SK-N-SH (cell line): ENCODE data around the gene RGR. TPM values are rescaled to one million over a fixed set of nuclear protein-coding genes. Genes with fewer than 3 reads are reported as not detected.

ENCODE experiments used
- CTCF ChIA-PET: fragments of 300-600, 350-600 bp; formaldehyde crosslinking; extraction: SDS; loops from one replicate; lab custom pipeline; 2021; lab: Yijun Ruan, JAX
- POLR2A ChIA-PET: fragments of 350-600 bp; sonication (Branson Sonifier 250); formaldehyde crosslinking; extraction: SDS; loops from one replicate; lab custom pipeline; 2020; ENCODE audit warnings: antibody characterized with exemption, inconsistent platforms; lab: Yijun Ruan, JAX
- DNase-seq: peaks from one replicate; pipeline ENCODE4 v3.0.0; 2012
- H2AFZ ChIP-seq: fragments of 200-600 bp; sonication (generic); 2 replicates; pipeline ENCODE4 v1.8.1; 2016; ENCODE audit warnings: antibody characterized with exemption, mild to moderate bottlenecking, low read depth
- H3F3A ChIP-seq: fragments of 200-600 bp; sonication (generic); replicated peaks from 2 replicates; pipeline ENCODE3; 2016; ENCODE audit warnings: antibody characterized with exemption, mild to moderate bottlenecking; ENCODE audit not compliant: insufficient read depth
- H3K27ac ChIP-seq, 2 experiments: fragments of 200-500 bp in 1 of 2; fragments of 200-600 bp in 1 of 2; sonication (Bioruptor generic) in 1 of 2; sonication (generic), shearing (Covaris generic) in 1 of 2; 2 replicates each; pipeline versions ENCODE4 v1.5.1 to v1.6.1; 2014 to 2016; ENCODE audit warnings: low read depth in 2 of 2, inconsistent platforms in 1 of 2, low read length in 1 of 2, mild to moderate bottlenecking in 1 of 2, mixed read lengths in 1 of 2
- H3K27me3 ChIP-seq: fragments of 200-600 bp; sonication (generic), shearing (Covaris generic); 2 replicates; pipeline ENCODE4 v1.6.1; 2016; ENCODE audit warnings: mixed run types; ENCODE audit not compliant: insufficient read depth
- H3K36me3 ChIP-seq, 2 experiments: fragments of 200-500 bp in 1 of 2; fragments of 200-600 bp in 1 of 2; sonication (Bioruptor generic) in 1 of 2; sonication (generic) in 1 of 2; replicated peaks in 1 of 2; 2 replicates each; pipeline versions ENCODE3 to v1.5.1; 2014 to 2016; ENCODE audit warnings: low read length in 1 of 2, mild to moderate bottlenecking in 1 of 2; ENCODE audit not compliant: insufficient read depth in 2 of 2, control insufficient read depth in 1 of 2
- H3K4me1 ChIP-seq, 2 experiments: fragments of 200-500 bp in 1 of 2; fragments of 200-600 bp in 1 of 2; sonication (Bioruptor generic) in 1 of 2; sonication (generic), shearing (Covaris generic) in 1 of 2; 2 replicates each; pipeline versions ENCODE4 v1.5.1 to v1.6.1; 2014 to 2016; ENCODE audit warnings: low read depth in 1 of 2, low read length in 1 of 2, mixed run types in 1 of 2; ENCODE audit not compliant: insufficient read depth in 2 of 2, control insufficient read depth in 1 of 2
- H3K4me2 ChIP-seq: fragments of 200-600 bp; sonication (generic), shearing (Covaris generic); 2 replicates; pipeline ENCODE4 v1.6.1; 2017; ENCODE audit warnings: mixed run types
- H3K4me3 ChIP-seq, 2 experiments: fragments of 200-500 bp in 1 of 2; fragments of 200-600 bp in 1 of 2; sonication (Bioruptor generic) in 1 of 2; sonication (generic), shearing (Covaris generic) in 1 of 2; 2 replicates each; pipeline versions ENCODE4 v1.5.1 to v1.8.1; 2014 to 2016; ENCODE audit warnings: low read depth in 2 of 2, inconsistent platforms in 1 of 2, low read length in 1 of 2, mild to moderate bottlenecking in 1 of 2, mixed read lengths in 1 of 2, moderate library complexity in 1 of 2
- H3K79me2 ChIP-seq: fragments of 200-600 bp; sonication (generic); 2 replicates; pipeline ENCODE4 v1.8.1; 2017; ENCODE audit warnings: mild to moderate bottlenecking; ENCODE audit not compliant: insufficient read depth
- H3K9ac ChIP-seq: fragments of 200-600 bp; sonication (generic); 2 replicates; pipeline ENCODE4 v1.6.1; 2017; ENCODE audit warnings: mixed run types
- H3K9me2 ChIP-seq: fragments of 200-600 bp; sonication (generic); 2 replicates; pipeline ENCODE4 v1.6.1; 2017; ENCODE audit warnings: mixed run types
- H3K9me3 ChIP-seq: fragments of 200-600 bp; sonication (generic); 2 replicates; pipeline ENCODE4 v1.6.1; 2017; ENCODE audit warnings: mixed run types, mild to moderate bottlenecking, moderate library complexity
- H4K20me1 ChIP-seq: fragments of 200-600 bp; sonication (generic); 2 replicates; pipeline ENCODE4 v1.6.1; 2017; ENCODE audit warnings: mild to moderate bottlenecking, mixed run types; ENCODE audit not compliant: insufficient read depth
- CHD2 ChIP-seq: fragments of 150-350 bp; IDR thresholded peaks from 2 replicates; pipeline ENCODE4 v1.6.1; 2018; ENCODE audit warnings: low read length; ENCODE audit not compliant: partially characterized antibody
- CTCF ChIP-seq: fragments of 200-600 bp; sonication (generic); IDR thresholded peaks from 2 replicates; pipeline ENCODE4 v1.6.1; 2017; ENCODE audit warnings: antibody characterized with exemption, mild to moderate bottlenecking, moderate library complexity
- EZH2phosphoT487 ChIP-seq: fragments of 200-600 bp; sonication (generic); IDR thresholded peaks from 2 replicates; pipeline ENCODE4 v1.6.1; 2017; ENCODE audit warnings: low read depth, mixed run types, mild to moderate bottlenecking, antibody characterized with exemption, moderate library complexity, borderline replicate concordance
- FOSL2 ChIP-seq: IDR thresholded peaks from 2 replicates; pipeline ENCODE4 v1.4.0; 2012; ENCODE audit warnings: low read depth, mild to moderate bottlenecking, moderate library complexity, borderline replicate concordance
- FOXJ3 ChIP-seq: sonication (generic); formaldehyde crosslinking; IDR thresholded peaks from 2 replicates; pipeline ENCODE4 v1.5.1; 2020; ENCODE audit warnings: mild to moderate bottlenecking, missing genetic modification reagents
- MEF2A ChIP-seq: IDR thresholded peaks from 2 replicates; pipeline ENCODE4 v1.4.0; 2012; ENCODE audit warnings: low read depth, borderline replicate concordance
- MXI1 ChIP-seq: IDR thresholded peaks from 2 replicates; pipeline ENCODE4 v1.6.1; 2012; ENCODE audit warnings: mild to moderate bottlenecking, low read depth, low read length, improper control_type of control experiment
- NRF1 ChIP-seq: IDR thresholded peaks from 2 replicates; pipeline ENCODE4 v1.6.1; 2012; ENCODE audit warnings: low read depth, mild to moderate bottlenecking, low read length
- POLR2AphosphoS5 ChIP-seq: IDR thresholded peaks from 2 replicates; pipeline ENCODE4 v1.6.1; 2012; ENCODE audit warnings: low read depth, low read length
- RCOR1 ChIP-seq: fragments of 150-350 bp; IDR thresholded peaks from 2 replicates; pipeline ENCODE4 v1.6.1; 2017; ENCODE audit warnings: antibody characterized with exemption, low read length
- REST ChIP-seq: IDR thresholded peaks from 2 replicates; pipeline ENCODE4 v1.6.1; 2012; ENCODE audit warnings: mild to moderate bottlenecking, low read depth, low read length, moderate library complexity
- TAF1 ChIP-seq: IDR thresholded peaks from 2 replicates; pipeline ENCODE4 v1.6.1; 2012; ENCODE audit warnings: low read depth, mild to moderate bottlenecking, low read length, moderate library complexity, borderline replicate concordance
- YY1 ChIP-seq: IDR thresholded peaks from 2 replicates; pipeline ENCODE4 v1.4.0; 2012; ENCODE audit warnings: low read depth, mild to moderate bottlenecking
- ZBTB33 ChIP-seq: IDR thresholded peaks from 2 replicates; pipeline ENCODE4 v1.4.0; 2012; ENCODE audit warnings: low read depth, borderline replicate concordance
- WGBS: methylation state at CpG from one replicate; pipeline ENCODE4 v1.1.6; 2017; ENCODE audit warnings: low lambda C conversion rate; 5-methylcytosine and 5-hydroxymethylcytosine counted together
- polyA plus RNA-seq, 3 experiments: library from polyadenylated mRNA; depleted of rRNA; stranded (reverse); fragments of >200 nt; gene quantifications; 2 replicates each; pipeline ENCODE4 v1.2.3, GENCODE V29; 2012

RGR gene
- polyA plus RNA-seq, 1 of the 3 experiments (the other 2 are of a cell fraction): not detected

GRCh38 chr10:84214612-84215235 is 30.1 kb upstream of the RGR start (continued):
- peak; percentile 38 for TF ChIP-seq CTCF

GRCh38 chr10:84216834-84217233 is 28.0 kb upstream of the RGR start:
- Histone ChIP-seq H3K36me3 (no peaks in the 10 kb centered on the region), H3K27me3 (no peaks in the 10 kb centered on the region), H3K9ac (no peak overlapping the region), H4K20me1 (no peaks in the 10 kb centered on the region)
- POLR2A ChIA-PET: no interaction called here
- DNase-seq: no peak
- TF ChIP-seq TAF1 (no peak), NRF1 (no peak), CTCF (no peak), MEF2A (no peak), POLR2AphosphoS5 (no peak), YY1 (no peak), FOXJ3 (CRISPR knock-in tag) (no peak)
- TF ChIP-seq, all 33 proteins: peak for 0
- CTCF ChIA-PET: interaction anchor here (0.7 to 1.3 kb wide), 3 partner anchors 11 to 72 kb away, joined by 3 read pairs; no protein-coding TSS in a partner anchor
- Histone ChIP-seq H3K4me2 (no peak overlapping the region), H3K4me1 (no peaks in the 10 kb centered on the region), H3K79me2 (no peaks in the 10 kb centered on the region), H3K27ac (no peak overlapping the region), H2AFZ (no peak overlapping the region), H3K9me3 (no peaks in the 10 kb centered on the region), H3K4me3 (no peak overlapping the region), H3F3A (no peaks in the 10 kb centered on the region), H3K9me2 (no peaks in the 10 kb centered on the region)
- WGBS: 27% methylated on average over 4 of the region's 9 CpGs

GRCh38 chr10:84217746-84218145 is 27.1 kb upstream of the RGR start:
- no peaks in the 10 kb centered on the region for H3K9me2 ChIP-seq
- no peaks in the 10 kb centered on the region for H3K27me3 ChIP-seq
- DNase-seq: no peak
- no peaks in the 10 kb centered on the region for H3K9me3 ChIP-seq
- H3K9ac ChIP-seq: no peak overlapping the region
- no peaks in the 10 kb centered on the region for H4K20me1 ChIP-seq
- H3K79me2 ChIP-seq: no peaks in the 10 kb centered on the region
- POLR2A ChIA-PET: no interaction called here
- H3K4me3 ChIP-seq: no peak overlapping the region
- H2AFZ ChIP-seq: no peak overlapping the region
- H3K4me2 ChIP-seq: no peak overlapping the region
- CTCF ChIA-PET: interaction anchor here (1.3 kb wide), 1 partner anchor 73 kb away, joined by 3 read pairs; no protein-coding TSS in a partner anchor
- H3F3A ChIP-seq: no peaks in the 10 kb centered on the region
- no peaks in the 10 kb centered on the region for H3K36me3 ChIP-seq
- no peak overlapping the region for H3K27ac ChIP-seq
- WGBS: 32% methylated on average over 2 of the region's 4 CpGs
- H3K4me1 ChIP-seq: no peaks in the 10 kb centered on the region
- no peak for TF ChIP-seq REST
- no peak for TF ChIP-seq EZH2phosphoT487
- no peak for TF ChIP-seq TAF1
- TF ChIP-seq NRF1: no peak
- no peak for TF ChIP-seq RCOR1
- no peak for TF ChIP-seq FOXJ3 (CRISPR knock-in tag)
- no peak for TF ChIP-seq MEF2A
- no peak for TF ChIP-seq ZBTB33
- no peak for TF ChIP-seq CHD2
- TF ChIP-seq MXI1: no peak
- TF ChIP-seq FOSL2: no peak
